HL-60 (cell line): ENCODE results near the gene SLC38A9.

Source experiments
- DNase-seq, 2 experiments: peaks; one replicate each; pipeline ENCODE4 v3.0.0-alpha.2; 2010 to 2020; ENCODE audit warnings: low read depth in 1 of 2, low spot score in 1 of 2
- H3K27ac ChIP-seq: fragments of 250-450 bp; sonication (Bioruptor Pico); replicated peaks from 2 replicates; pipeline ENCODE4 v1.5.1; 2020; ENCODE audit warnings: mild to moderate bottlenecking, moderate library complexity
- H3K27me3 ChIP-seq: fragments of 250-450 bp; sonication (Bioruptor Pico); 2 replicates; pipeline ENCODE4 v1.5.1; 2021; ENCODE audit warnings: mild to moderate bottlenecking, moderate library complexity; ENCODE audit not compliant: insufficient read depth, poor library complexity, severe bottlenecking
- H3K4me3 ChIP-seq: replicated peaks from 2 replicates; pipeline ENCODE4 v1.5.1; 2011; ENCODE audit warnings: mild to moderate bottlenecking, control low read depth, low read length; ENCODE audit not compliant: insufficient read depth
- CTCF ChIP-seq: IDR thresholded peaks from one replicate; pipeline ENCODE4 v1.5.1; 2011; ENCODE audit warnings: low read length, control low read depth, inconsistent platforms; ENCODE audit not compliant: insufficient read depth
- GABPA ChIP-seq: IDR thresholded peaks from 2 replicates; pipeline ENCODE4 v1.6.1; 2012; ENCODE audit warnings: low read depth
- POLR2AphosphoS5 ChIP-seq: IDR thresholded peaks from 2 replicates; pipeline ENCODE4 v1.6.1; 2012; ENCODE audit warnings: low read depth
- SPI1 ChIP-seq: IDR thresholded peaks from 2 replicates; pipeline ENCODE4 v1.6.1; 2012; ENCODE audit warnings: low read depth, mild to moderate bottlenecking, borderline replicate concordance
- TF ChIP-seq, protein P1 (sequence below): IDR thresholded peaks from 2 replicates; pipeline ENCODE4 v1.6.1; 2012; ENCODE audit warnings: low read depth; ENCODE audit not compliant: insufficient replicate concordance

Gene SLC38A9

GRCh38 chr5:55625913-55626312 is 86.2 kb downstream of the SLC38A9 start:
- H3K4me3 ChIP-seq = no peak overlapping the region
- no peaks in the 10 kb centered on the region for H3K27me3 ChIP-seq
- no peak for TF ChIP-seq GABPA
- TF ChIP-seq, protein P1, sequence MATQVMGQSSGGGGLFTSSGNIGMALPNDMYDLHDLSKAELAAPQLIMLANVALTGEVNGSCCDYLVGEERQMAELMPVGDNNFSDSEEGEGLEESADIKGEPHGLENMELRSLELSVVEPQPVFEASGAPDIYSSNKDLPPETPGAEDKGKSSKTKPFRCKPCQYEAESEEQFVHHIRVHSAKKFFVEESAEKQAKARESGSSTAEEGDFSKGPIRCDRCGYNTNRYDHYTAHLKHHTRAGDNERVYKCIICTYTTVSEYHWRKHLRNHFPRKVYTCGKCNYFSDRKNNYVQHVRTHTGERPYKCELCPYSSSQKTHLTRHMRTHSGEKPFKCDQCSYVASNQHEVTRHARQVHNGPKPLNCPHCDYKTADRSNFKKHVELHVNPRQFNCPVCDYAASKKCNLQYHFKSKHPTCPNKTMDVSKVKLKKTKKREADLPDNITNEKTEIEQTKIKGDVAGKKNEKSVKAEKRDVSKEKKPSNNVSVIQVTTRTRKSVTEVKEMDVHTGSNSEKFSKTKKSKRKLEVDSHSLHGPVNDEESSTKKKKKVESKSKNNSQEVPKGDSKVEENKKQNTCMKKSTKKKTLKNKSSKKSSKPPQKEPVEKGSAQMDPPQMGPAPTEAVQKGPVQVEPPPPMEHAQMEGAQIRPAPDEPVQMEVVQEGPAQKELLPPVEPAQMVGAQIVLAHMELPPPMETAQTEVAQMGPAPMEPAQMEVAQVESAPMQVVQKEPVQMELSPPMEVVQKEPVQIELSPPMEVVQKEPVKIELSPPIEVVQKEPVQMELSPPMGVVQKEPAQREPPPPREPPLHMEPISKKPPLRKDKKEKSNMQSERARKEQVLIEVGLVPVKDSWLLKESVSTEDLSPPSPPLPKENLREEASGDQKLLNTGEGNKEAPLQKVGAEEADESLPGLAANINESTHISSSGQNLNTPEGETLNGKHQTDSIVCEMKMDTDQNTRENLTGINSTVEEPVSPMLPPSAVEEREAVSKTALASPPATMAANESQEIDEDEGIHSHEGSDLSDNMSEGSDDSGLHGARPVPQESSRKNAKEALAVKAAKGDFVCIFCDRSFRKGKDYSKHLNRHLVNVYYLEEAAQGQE = no peak
- no peak for TF ChIP-seq POLR2AphosphoS5
- TF ChIP-seq CTCF = no peak
- no peak for TF ChIP-seq SPI1
- H3K27ac ChIP-seq = no peak overlapping the region
- no peak for DNase-seq

- H3K4me3 ChIP-seq = no peak overlapping the region
- no peak for DNase-seq
- TF ChIP-seq SPI1 = no peak
- no peak for TF ChIP-seq GABPA
- TF ChIP-seq POLR2AphosphoS5 = no peak
- TF ChIP-seq CTCF = no peak
- TF ChIP-seq, protein P1 = no peak
- H3K27ac ChIP-seq = no peak overlapping the region
- no peaks in the 10 kb centered on the region for H3K27me3 ChIP-seq
Observed at GRCh38 chr5:55625589-55625909, 86.6 kb downstream of the SLC38A9 start.

GRCh38 chr5:55624841-55625588 is 87.1 kb downstream of the SLC38A9 start:
- H3K27ac ChIP-seq = no peak overlapping the region
- no peaks in the 10 kb centered on the region for H3K27me3 ChIP-seq

More at GRCh38 chr5:55624841-55625588, 87.1 kb downstream of the SLC38A9 start:
- DNase-seq = no peak
- H3K4me3 ChIP-seq = no peak overlapping the region
- TF ChIP-seq, protein P1 = no peak
- TF ChIP-seq GABPA (no peak), SPI1 (no peak), POLR2AphosphoS5 (no peak), CTCF (no peak)
